ENCODE results near the gene SARDH.

DNA sequence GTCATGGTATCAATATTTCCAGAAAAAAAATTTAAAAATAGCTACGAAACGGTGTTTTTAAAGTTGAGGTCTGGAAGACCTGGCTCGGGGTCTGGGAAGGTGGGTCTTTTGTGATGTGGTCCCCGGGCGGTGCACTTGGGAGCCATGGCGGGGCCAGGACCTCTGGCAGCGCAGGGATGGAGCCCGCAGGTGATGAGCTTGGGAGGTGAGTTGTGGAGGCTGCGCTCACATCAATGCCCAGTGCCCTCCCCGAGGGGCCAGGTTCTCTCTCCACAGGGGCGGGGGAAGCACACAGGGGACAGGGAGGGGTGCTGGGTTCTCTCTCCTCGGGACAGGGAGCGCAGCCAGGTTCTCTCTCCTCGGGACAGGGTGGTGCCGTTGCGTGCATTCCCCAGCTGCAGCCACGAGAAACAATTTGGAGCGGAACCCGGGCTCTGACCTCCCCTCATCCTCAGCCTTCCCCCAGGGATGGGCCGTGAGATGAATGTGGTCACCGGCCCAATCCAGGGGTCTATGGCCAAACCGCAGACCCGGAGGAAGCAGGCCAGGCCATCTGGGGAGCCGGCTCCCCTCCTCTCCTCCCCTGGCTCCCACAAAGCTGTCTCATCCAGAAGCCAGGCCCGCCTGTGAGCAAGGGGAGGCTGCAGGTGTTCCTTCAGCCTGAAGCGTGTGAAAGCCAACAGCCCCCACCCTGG lies 76.2 kb downstream of the SARDH start:
- no peak for TF ChIP-seq CTCF (IDR thresholded peaks at IDR 0.05 in 4 of 5, conservative IDR thresholded peaks at IDR 0.05 in 1 of 5)
- no peak for TF ChIP-seq POLR2A (IDR thresholded peaks at IDR 0.05)
